Natural killer cell treated with Interleukin-12 subunit alpha and Interleukin-12 subunit beta and Interleukin-15 and Interleukin-18, amount 100 ng/mL, for 72 hours (primary cell): ENCODE data around the gene AKAP6. TPM values are rescaled to one million over a fixed set of nuclear protein-coding genes. Genes with fewer than 3 reads are reported as not detected.
"Not testable (repeated sequence)": the region's sequence is repeated elsewhere in the genome, so short reads cannot be mapped to it uniquely, and the experiment has no call there.

ENCODE experiments used
- ATAC-seq, 2 donors: fragments of 150-1000 bp; cut with Tn5 transposase in 1 of 2; sonication (Bioruptor Pico), chemical (Tn5 transposase) in 1 of 2; 2 replicates each; pipeline ENCODE4 v1.10.0; 2021
- DNase-seq: peaks from one replicate; pipeline ENCODE4 v3.0.0; 2022; ENCODE audit warnings: low spot score
- H3K27ac Mint-ChIP-seq, 2 donors: 1 replicate in 1 of 2; 2 replicates in 1 of 2; pipeline ENCODE4 v1.8.0; 2022; ENCODE audit warnings: mixed read lengths in 2 of 2, mild to moderate bottlenecking in 1 of 2, moderate library complexity in 1 of 2
- H3K27me3 Mint-ChIP-seq, 2 donors: 1 replicate in 1 of 2; 2 replicates in 1 of 2; pipeline ENCODE4 v1.8.0; 2022; ENCODE audit warnings: mixed read lengths in 2 of 2
- H3K36me3 Mint-ChIP-seq: one replicate; pipeline ENCODE4 v1.8.0; 2022; ENCODE audit warnings: mixed read lengths
- H3K4me1 Mint-ChIP-seq, 2 donors: 1 replicate in 1 of 2; 2 replicates in 1 of 2; pipeline ENCODE4 v1.8.0; 2022; ENCODE audit warnings: low read depth in 2 of 2, mixed read lengths in 2 of 2, mild to moderate bottlenecking in 1 of 2
- H3K4me3 Mint-ChIP-seq: one replicate; pipeline ENCODE4 v1.8.0; 2022; ENCODE audit warnings: mixed read lengths
- H3K9me3 Mint-ChIP-seq: 2 replicates; pipeline ENCODE4 v1.8.0; 2022; ENCODE audit warnings: mixed read lengths
- total RNA-seq, 2 donors: library from RNA; stranded (reverse); gene quantifications; one replicate each; pipeline ENCODE4 v1.2.3, GENCODE V29; 2022

AKAP6 gene
- total RNA-seq, 2 donors from 2014 or later: 0.31 TPM; not detected in 1

DNA sequence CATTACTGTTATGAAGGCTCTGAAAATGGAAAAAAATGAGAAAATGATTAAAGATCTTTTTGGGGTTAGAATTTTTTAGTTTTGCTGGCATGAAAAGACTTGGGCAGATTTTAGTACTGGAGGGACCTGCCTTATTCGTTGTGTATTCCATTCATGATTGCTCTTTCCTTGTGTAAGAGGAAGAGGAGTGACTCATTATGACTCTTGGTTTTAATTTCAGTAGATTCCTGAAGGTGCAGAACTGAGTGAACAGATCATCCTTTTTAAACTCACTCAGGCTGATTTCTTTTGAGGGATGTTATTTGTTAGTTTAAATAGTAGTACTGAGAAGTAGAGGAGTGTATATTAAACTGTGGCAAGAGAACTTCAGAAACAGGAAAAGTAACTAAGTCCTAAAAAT, 41.6 kb downstream of the AKAP6 start:
- Mint-ChIP-seq H3K36me3 (no peaks in the 10 kb centered on the region), H3K27ac (no peak overlapping the region), H3K4me1 (no peaks in the 10 kb centered on the region), H3K9me3 (peaks cover 3% of the 10 kb centered on the region), H3K27me3 (peaks cover 3 to 6% of the 10 kb centered on the region in 2 donors), H3K4me3 (no peak overlapping the region)
- ATAC-seq (no peak), DNase-seq (no peak)

DNA sequence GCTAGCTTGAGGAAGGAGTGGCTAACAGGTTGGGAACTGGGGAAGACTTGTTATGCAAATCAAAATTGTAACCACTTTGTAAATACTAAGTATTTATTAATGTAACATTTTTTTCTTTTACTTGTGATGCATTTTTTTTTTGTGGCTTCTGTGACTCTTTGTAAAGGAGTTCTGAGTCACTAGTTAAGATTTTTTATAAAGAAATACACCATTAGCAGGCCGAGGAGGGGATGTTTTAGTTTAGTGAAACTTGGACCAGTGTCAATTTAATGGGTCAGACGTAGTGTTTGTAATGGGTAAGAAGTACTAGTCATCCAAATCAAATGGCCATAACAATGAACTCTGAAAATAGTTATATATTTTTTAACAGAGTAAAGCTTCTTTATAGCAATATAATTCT, 43.1 kb downstream of the AKAP6 start:
- DNase-seq: no peak
- Mint-ChIP-seq H3K27me3 (peaks cover 3 to 6% of the 10 kb centered on the region in 2 donors), H3K27ac (no peak overlapping the region), H3K4me1 (no peaks in the 10 kb centered on the region), H3K4me3 (no peak overlapping the region), H3K9me3 (peaks cover 3% of the 10 kb centered on the region), H3K36me3 (no peaks in the 10 kb centered on the region)
- ATAC-seq: no peak

DNA sequence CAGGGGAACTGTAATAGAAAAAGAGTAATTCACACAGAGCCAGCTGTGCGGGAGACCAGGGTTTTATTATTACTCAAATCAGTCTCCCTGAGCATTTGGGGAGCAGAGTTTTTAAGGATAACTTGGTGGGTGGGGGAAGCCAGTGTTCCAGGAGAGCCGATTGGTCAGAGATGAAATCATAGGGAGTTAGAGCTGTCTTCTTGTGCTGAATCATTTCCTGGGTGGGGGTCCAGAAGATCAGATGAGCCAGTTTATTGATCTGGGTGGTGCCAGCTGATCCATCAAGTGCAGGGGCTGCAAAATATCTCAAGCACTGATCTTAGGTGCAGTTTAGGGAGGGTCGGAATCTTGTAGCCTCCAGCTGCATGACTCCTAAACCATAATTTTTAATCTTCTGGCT, 44.1 kb downstream of the AKAP6 start:
- not testable (repeated sequence) for ATAC-seq, DNase-seq, H3K4me1 Mint-ChIP-seq, H3K4me3 Mint-ChIP-seq, H3K36me3 Mint-ChIP-seq, H3K9me3 Mint-ChIP-seq, H3K27me3 Mint-ChIP-seq, H3K27ac Mint-ChIP-seq

DNA sequence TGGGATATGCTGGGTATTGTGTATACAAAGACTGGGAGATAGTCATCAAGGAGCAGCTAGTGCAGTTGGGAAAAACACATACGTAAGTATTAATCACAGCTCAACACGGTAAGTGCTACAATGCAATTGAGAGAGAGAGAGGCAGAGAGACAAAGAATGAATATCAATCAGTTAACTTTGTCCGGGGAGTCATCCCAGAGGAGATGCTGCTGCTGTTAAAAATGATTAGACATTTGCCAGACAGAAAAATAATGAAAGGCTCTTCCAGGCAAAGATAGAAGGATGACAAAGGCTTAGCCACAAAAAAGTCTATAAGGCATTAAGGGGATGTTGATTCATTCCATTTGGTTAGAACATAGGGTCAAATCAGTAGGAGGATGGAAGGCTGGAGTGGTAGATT, 45.1 kb downstream of the AKAP6 start:
- H3K4me1 Mint-ChIP-seq: no peaks in the 10 kb centered on the region
- no peak overlapping the region for H3K27ac Mint-ChIP-seq
- ATAC-seq (no peak), DNase-seq (no peak)
- H3K4me3 Mint-ChIP-seq: no peak overlapping the region
- peaks cover 0 to 3% of the 10 kb centered on the region in 2 donors for H3K27me3 Mint-ChIP-seq
- peaks cover 3% of the 10 kb centered on the region for H3K9me3 Mint-ChIP-seq
- no peaks in the 10 kb centered on the region for H3K36me3 Mint-ChIP-seq

DNA sequence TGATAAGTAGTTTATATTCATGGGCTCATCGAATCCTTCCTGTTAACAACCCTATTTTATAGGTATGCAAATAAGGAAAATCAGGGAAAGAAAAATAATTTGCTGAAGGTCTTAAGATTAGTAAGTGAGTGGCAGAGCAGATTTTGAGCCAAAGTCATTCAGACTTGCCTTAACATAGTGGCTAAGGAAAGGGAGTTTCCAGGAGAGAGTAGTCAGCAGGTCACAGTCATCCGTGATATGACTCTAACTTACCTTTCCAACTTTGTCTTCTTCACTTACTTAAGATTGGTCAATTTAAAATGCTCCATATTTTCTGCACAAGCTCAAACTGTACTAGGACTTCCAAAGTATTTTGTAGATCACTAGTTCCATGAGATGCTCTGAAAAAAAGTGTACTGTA, 46.6 kb downstream of the AKAP6 start:
- peaks cover 10% of the 10 kb centered on the region for H3K9me3 Mint-ChIP-seq
- no peak for DNase-seq
- H3K4me3 Mint-ChIP-seq: no peak overlapping the region
- no peaks in the 10 kb centered on the region for H3K4me1 Mint-ChIP-seq
- no peaks in the 10 kb centered on the region for H3K36me3 Mint-ChIP-seq
- H3K27me3 Mint-ChIP-seq: peaks cover 8 to 9% of the 10 kb centered on the region in 2 donors
- no peak for ATAC-seq
- no peak overlapping the region for H3K27ac Mint-ChIP-seq

DNA sequence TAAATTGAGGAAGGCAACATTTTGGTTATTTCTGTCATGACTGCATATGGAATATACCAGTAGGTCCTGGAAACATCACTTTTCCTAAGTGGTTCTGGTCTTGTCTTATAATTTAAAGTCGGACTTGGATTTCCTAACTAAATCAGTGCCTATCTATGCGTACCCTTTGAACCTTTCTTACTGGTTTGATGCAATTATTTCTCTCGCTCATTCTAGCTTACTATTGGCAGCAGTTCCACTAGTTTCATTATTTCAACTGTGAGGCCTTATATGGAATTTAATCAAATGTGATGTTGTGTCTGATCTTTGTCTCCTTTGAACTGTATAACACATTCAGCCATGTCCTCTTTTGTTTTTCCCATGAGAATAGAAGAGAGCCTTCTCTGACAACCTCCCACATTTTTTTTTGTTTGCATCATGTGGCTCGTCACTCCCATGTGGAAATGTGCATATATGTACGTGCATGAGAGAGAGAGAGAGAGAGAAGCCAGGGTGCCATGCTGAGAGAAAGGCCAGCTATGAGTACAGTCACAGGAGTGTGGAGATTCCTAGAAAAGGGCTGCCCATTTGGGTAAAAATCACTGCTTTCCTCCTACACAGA, 48.0 kb downstream of the AKAP6 start:
- H3K27ac Mint-ChIP-seq: no peak overlapping the region

DNA sequence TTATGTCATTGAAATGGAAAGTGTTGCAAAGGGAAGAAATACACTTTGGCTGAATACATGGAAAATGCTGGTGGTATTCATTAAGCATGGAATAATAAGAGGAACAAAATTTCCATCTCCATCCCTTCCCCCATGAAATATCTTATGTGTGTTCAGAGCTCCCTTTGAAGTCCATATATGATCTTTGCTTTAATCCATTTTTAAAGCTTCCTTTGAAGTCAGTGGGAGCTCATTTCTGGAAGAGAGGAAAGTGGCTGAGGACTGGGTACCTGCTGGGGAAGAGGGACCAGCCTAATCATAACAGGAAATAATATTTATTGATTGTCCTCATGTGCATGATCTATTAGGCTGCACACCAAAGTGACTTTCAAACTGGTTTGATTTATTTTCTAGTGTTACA, 49.2 kb downstream of the AKAP6 start:
- H3K9me3 Mint-ChIP-seq: peaks cover 7% of the 10 kb centered on the region
- ATAC-seq (no peak), DNase-seq (no peak)
- peaks cover 7 to 22% of the 10 kb centered on the region in 2 donors for H3K27me3 Mint-ChIP-seq
- H3K27ac Mint-ChIP-seq: no peak overlapping the region
- no peak overlapping the region for H3K4me3 Mint-ChIP-seq
- no peaks in the 10 kb centered on the region for H3K36me3 Mint-ChIP-seq
- no peaks in the 10 kb centered on the region for H3K4me1 Mint-ChIP-seq

More for the DNA sequence above, 48.0 kb downstream of the AKAP6 start:
- DNase-seq (no peak), ATAC-seq (no peak)
- no peaks in the 10 kb centered on the region for H3K4me1 Mint-ChIP-seq
- no peak overlapping the region for H3K4me3 Mint-ChIP-seq
- peaks cover 10% of the 10 kb centered on the region for H3K9me3 Mint-ChIP-seq
- H3K36me3 Mint-ChIP-seq: no peaks in the 10 kb centered on the region
- peaks cover 7 to 17% of the 10 kb centered on the region in 2 donors for H3K27me3 Mint-ChIP-seq

DNA sequence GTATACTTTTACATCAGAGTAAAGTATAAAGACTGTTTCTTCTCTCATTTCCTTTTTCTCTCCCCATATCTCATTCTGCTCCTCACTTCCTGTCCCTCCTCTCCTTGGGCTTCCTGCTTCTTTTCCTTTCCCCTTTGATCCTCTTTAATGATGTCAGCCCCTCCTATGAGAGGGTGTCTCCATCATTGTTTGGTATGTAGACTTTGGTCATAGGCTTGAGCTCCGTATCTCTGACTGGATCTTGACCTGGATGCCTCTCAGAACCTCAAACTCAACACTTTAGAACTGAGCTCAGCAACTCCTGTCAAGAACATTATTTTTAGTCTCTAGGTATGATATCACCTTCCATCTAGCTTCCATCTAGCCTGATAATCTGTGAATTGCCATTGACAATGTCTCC, 50.3 kb downstream of the AKAP6 start:
- no peak overlapping the region for H3K27ac Mint-ChIP-seq
- no peak for ATAC-seq
- peaks cover 7 to 22% of the 10 kb centered on the region in 2 donors for H3K27me3 Mint-ChIP-seq
- no peak overlapping the region for H3K4me3 Mint-ChIP-seq
- DNase-seq: no peak
- peaks cover 7% of the 10 kb centered on the region for H3K9me3 Mint-ChIP-seq
- H3K36me3 Mint-ChIP-seq: no peaks in the 10 kb centered on the region
- no peaks in the 10 kb centered on the region for H3K4me1 Mint-ChIP-seq

DNA sequence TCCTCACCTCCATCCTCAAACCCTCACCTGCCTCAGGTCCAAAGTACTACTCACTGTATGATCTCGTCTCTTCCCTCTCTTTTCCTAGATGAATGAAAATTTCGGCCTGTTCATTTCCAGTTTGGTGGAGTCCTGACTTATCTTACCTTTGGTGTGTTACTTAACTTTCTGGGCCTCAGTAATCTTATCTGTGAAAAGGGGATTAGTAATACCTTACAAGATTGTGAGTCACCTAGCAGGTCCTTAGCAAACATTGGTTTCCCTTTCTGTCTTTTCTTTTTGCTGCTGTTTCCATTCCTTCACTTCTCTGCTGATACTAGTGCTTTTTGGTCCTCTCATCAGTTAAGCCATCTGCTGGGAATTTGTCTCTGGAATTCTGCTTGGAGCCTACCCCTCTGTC, 52.8 kb downstream of the AKAP6 start:
- no peak for DNase-seq
- Mint-ChIP-seq H3K36me3 (no peaks in the 10 kb centered on the region), H3K4me1 (no peaks in the 10 kb centered on the region), H3K27me3 (peaks cover 7 to 22% of the 10 kb centered on the region in 2 donors), H3K4me3 (no peak overlapping the region), H3K27ac (no peak overlapping the region), H3K9me3 (peaks cover 7% of the 10 kb centered on the region)
- ATAC-seq: no peak

DNA sequence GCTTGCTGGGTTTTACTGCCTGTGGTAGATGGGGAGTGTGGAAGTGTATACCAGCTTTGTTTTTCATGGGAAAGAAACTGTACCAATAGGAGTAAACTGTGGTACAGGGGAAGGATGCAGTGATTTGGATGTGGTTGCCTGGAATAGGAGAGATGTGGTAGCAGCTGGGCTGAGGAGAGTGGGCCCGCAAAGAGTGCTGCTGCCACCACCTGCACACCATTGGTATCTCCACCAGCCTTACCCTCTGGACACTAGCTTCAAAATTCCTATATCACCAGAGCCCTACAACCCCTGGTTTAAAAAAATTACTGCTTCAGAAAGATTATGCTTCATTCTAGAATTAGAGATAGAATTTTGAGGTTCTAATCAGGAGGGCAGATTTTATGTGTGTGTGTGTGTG, 53.6 kb downstream of the AKAP6 start:
- H3K4me3 Mint-ChIP-seq: no peak overlapping the region
- peaks cover 7 to 22% of the 10 kb centered on the region in 2 donors for H3K27me3 Mint-ChIP-seq
- H3K36me3 Mint-ChIP-seq: no peaks in the 10 kb centered on the region
- no peaks in the 10 kb centered on the region for H3K4me1 Mint-ChIP-seq
- DNase-seq (no peak), ATAC-seq (no peak)
- H3K27ac Mint-ChIP-seq: no peak overlapping the region
- peaks cover 7% of the 10 kb centered on the region for H3K9me3 Mint-ChIP-seq

DNA sequence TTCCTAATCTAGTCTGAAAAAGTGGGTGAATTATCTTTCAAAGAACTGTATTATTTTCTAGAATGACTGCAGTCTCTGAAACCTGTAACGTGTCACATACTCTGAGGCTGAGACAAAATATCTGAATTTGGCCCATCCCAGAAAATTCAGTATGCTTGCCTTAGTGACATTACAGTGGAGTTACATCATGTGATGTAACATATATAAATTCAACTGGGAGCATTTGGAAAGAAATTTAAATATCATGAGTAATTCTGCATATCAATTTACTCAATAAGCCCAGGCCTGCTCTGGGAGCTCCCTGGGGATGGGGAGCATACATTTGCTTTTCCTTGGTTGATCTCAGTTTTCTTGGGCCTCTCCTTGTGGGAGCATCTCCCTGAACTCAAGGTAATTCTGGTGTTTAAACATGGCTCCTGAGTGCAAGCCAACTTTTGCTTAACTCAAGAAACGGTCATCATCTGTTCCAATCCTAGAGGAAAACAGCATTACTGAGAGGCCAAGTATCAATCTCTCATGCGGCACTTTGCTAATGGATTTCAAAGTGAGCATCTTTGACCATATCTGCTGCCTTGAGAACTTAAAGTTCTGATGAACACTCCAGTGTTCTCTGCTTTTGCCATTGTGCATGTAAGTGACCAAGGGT, 54.4 kb downstream of the AKAP6 start:
- H3K36me3 Mint-ChIP-seq: no peaks in the 10 kb centered on the region
- ATAC-seq: no peak
- no peak overlapping the region for H3K4me3 Mint-ChIP-seq
- peaks cover 13% of the 10 kb centered on the region for H3K9me3 Mint-ChIP-seq
- H3K27me3 Mint-ChIP-seq: peaks cover 7 to 28% of the 10 kb centered on the region in 2 donors
- H3K4me1 Mint-ChIP-seq: no peaks in the 10 kb centered on the region
- no peak for DNase-seq
- no peak overlapping the region for H3K27ac Mint-ChIP-seq

DNA sequence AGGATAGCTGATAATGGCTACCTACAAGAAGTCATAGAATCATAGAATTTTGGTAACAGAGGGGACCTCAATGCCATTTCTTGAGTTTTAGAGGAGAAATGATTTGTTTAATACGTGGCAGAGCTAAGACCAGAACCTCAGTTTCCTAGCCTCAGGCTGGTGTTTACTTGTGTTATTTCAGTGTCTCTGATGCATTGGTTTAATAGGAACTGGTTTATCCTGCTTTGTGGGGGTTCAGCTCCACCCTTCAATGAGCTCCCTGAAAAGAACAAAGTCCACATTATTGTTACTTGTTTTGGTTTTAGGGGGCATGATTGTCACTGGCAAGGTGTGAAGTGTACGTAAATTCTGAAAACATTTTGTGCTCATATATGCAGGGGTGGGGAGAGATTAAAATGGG, 55.4 kb downstream of the AKAP6 start:
- Mint-ChIP-seq H3K4me3 (no peak overlapping the region), H3K9me3 (peaks cover 13% of the 10 kb centered on the region), H3K36me3 (no peaks in the 10 kb centered on the region), H3K27ac (no peak overlapping the region), H3K4me1 (no peaks in the 10 kb centered on the region), H3K27me3 (peaks cover 4 to 27% of the 10 kb centered on the region in 2 donors)
- ATAC-seq (no peak), DNase-seq (no peak)

DNA sequence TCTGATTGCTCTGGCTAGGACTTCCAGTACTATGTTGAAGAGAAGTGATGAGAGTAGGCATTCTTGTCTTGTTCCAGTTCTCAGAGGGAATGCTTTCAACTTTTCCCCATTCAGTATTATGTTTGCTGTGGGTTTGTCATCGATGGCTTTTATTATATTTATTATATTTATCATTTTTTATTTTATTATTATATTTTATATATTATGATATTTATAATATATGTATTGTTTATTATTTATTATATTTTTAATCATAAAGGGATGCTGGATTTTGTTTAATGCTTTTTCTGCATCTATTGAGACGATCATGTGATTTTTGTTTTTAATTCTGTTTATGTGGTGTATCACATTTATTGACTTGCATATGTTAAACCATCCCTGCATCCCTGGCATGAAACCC, 58.2 kb downstream of the AKAP6 start:
- H3K4me3 Mint-ChIP-seq, H3K27me3 Mint-ChIP-seq, H3K27ac Mint-ChIP-seq, ATAC-seq, H3K4me1 Mint-ChIP-seq, H3K36me3 Mint-ChIP-seq, DNase-seq: not testable (repeated sequence)
- H3K9me3 Mint-ChIP-seq: peaks cover 16% of the 10 kb centered on the region

DNA sequence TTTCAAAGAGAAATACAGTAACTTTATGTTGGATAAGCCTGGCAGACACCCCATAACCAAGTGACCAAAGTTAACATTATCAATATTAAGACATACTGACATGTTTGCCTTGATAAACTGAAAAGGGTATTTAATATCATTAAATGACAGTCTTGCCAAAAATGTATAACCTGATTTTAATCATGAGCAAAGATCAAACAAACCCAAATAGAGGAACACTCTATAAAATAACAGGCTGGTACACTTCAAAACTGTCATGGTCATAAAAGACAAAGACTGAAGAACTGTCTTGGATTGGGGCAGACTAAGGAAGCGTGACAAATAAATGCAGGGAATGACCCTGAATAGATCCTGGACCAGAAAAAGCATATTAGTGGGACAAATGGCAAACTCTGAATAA, 64.0 kb downstream of the AKAP6 start:
- H3K9me3 Mint-ChIP-seq: peaks cover 13% of the 10 kb centered on the region
- no peaks in the 10 kb centered on the region for H3K4me1 Mint-ChIP-seq
- ATAC-seq (no peak), DNase-seq (no peak)
- H3K36me3 Mint-ChIP-seq: no peaks in the 10 kb centered on the region
- H3K4me3 Mint-ChIP-seq: no peak overlapping the region
- H3K27ac Mint-ChIP-seq: no peak overlapping the region
- H3K27me3 Mint-ChIP-seq: peaks cover 0 to 3% of the 10 kb centered on the region in 2 donors

DNA sequence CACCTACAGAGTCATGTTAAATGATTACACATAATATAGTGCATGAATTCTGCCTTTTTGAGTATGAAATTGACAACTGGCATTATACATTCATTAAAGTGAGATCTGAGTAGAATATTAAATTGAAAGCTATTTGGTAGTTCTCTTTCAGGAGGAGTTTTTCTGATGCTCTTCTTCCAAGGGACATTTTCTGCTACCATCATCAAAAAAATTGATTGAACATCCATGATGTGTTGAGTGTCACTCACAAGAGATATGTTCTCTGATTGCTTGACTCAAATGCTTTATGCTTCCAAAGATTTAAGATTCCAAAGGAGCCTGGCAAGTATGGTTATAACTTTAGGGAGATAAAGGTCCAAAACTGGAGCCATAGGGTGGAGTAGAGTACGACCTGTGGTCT, 64.9 kb downstream of the AKAP6 start:
- H3K9me3 Mint-ChIP-seq: peaks cover 9% of the 10 kb centered on the region
- H3K4me3 Mint-ChIP-seq: no peak overlapping the region
- no peak overlapping the region for H3K27ac Mint-ChIP-seq
- no peaks in the 10 kb centered on the region for H3K27me3 Mint-ChIP-seq
- DNase-seq: no peak
- ATAC-seq: no peak
- H3K36me3 Mint-ChIP-seq: no peaks in the 10 kb centered on the region
- H3K4me1 Mint-ChIP-seq: no peaks in the 10 kb centered on the region
